NCI-H1048 (cell line): ENCODE data around the gene ARR3.
"Not testable (repeated sequence)": the region's sequence is repeated elsewhere in the genome, so short reads cannot be mapped to it uniquely, and the experiment has no call there.

Experiments used
- DNase-seq: peaks from one replicate; lab custom pipeline; 2025; lab: John Stamatoyannopoulos, UW

ARR3 gene

DNA sequence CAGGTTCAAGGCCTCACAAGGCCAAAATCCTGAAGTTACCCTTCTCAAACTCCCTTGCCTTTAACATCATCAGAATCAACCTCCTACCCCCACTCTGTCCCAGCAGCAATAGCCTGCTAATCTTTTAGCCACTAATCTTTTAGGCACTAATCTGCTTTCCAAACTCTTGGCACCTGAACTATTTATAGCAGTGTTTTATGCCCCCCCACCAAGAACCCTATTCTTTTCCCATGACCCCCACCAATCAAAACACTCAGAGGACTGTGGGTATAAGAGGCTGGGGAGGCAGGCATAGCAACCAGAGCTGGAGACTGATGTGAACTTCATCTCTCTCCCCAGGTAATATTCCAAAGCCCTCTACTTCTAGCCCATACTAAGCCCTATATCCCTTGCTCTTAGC, at the start of gene ARR3:
TSS of gene ARR3 (plus strand) at position 301 of the 400 bp plus-strand sequence. CDS start 1,052 bp downstream, outside the sequence.
- no peak for DNase-seq

DNA sequence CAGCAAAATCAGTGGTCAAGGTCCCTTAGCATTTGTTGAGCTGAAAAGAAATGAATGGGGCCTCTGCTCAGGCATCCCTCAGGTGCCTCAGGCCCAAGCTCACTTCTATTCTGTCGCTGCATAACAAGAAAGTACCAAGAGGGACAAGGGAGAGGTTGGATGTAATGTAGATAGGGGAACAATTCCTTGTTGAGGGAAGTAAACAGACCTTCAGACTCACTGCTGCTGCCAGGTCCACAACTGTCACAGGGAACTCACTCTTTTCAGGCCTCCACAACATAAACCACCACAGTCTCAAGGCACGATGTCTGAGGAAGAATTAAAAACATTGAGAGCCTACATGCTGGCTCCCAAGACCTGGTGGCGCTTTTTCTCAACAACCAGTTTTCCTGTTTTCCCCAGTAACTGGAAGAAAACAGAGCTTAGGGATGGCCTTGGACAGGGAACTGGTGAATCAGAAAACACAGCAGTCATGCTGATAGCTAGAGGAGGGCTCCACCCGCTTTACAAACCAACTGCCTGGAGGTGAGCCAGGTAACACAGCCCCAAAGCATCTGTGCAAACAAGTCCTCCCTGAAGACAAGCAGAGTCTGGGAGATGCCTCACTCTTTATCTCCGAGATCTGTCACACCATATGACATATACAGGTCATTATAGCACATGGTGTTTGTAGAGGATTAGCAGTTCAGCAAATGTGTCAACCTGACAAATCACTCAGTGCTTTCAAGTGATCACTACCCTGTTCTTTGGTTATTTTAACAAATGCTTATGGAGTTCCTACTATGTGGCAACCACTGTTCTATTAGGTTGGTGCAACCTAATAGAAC, 48.0 kb upstream of the ARR3 start:
- DNase-seq: no peak

DNA sequence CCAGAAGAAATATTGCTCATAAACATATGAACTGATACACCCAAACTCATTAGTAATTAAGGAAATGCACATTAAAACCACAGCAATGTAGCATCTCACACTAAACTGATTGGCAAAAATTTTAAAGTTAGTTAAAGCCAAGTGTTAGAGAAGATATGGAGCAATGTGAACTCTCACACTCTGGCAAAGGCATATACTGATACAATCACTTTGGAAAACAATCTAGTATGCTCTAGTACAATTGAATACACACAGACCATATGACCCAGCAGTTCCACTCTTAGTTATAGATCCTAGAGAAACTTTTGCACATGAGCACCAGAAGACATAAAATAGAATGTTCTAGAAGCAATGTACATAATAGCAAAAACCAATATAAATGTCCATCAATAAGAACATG, 42.1 kb upstream of the ARR3 start:
- DNase-seq: no peak

DNA sequence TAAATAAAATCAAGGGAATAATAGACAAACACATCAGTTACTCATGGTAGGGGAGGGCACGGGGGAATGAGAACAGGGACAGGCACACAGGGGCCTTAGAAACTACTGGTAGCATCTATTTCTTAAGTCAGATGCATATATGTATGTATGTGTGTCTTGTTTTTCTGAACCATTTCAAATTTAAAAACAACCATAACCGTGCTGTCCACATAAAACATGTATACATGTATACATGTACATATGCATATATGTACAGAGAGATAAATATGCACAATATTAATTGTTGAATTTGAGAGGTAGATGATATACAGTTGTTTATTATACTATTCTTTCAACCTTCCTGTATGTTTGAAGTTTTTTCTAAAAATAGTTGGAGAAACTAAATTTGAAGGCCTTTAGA, 41.4 kb upstream of the ARR3 start:
- DNase-seq: no peak

DNA sequence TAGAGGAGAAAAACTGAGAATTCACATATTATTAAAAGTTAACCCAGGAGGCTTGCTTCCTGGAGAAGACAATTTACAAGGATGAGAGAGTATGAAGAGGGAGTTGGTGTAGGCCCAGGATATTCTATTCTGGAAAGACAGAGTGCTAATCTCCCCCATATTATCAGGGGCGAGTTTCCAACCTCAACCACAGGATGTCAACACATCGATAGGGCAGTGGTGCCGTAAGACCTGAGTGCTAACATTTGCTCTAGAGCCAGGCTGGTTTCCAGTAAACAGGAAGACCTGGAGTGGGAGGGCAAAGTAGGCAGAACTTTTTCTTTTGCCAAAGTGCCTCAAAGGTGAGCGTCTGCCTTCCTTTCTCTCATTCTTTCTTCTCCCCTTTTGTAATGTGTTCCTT, 36.5 kb upstream of the ARR3 start:
- no peak for DNase-seq

DNA sequence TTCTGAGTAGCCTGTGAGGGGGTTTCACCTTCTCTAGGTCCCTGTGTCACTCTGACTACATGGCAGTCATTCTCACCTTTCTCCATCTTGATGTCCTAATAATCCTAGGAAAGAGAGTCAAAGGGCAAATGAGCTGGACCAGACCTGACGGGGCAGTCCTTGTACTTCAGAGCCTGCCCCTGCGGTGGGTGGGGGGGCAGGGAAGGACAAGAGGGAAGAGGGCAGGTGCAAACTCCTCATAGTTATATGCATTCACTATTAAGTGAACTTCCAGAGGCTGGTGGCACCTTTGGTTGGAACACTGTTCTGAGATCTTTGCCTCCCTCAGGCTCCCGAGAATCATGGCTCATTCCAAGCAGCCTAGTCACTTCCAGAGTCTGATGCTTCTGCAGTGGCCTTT, 33.8 kb upstream of the ARR3 start, which contains the start of gene AWAT1:
TSS of gene AWAT1 (plus strand) at position 301 of the 400 bp plus-strand sequence. CDS start at position 342, 41 bp downstream.
- no peak for DNase-seq

DNA sequence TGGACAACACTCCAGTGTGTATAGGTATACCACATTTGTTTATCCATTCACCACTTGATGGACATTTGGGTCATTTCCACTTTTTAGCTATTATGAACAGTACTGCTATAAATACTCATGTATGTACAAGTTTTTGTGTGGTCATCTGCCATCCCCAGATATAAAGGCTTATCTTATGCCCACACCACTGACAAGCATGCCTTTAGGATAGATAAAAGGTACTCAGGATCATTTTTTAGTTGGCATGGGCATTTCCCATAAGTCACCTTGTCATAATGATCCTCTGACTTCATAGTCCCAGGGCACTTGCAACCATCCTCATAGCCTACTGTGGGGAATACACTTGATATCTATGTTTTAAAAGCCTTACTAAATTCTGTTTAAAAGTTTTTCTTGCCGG, 27.4 kb upstream of the ARR3 start:
- no peak for DNase-seq

DNA sequence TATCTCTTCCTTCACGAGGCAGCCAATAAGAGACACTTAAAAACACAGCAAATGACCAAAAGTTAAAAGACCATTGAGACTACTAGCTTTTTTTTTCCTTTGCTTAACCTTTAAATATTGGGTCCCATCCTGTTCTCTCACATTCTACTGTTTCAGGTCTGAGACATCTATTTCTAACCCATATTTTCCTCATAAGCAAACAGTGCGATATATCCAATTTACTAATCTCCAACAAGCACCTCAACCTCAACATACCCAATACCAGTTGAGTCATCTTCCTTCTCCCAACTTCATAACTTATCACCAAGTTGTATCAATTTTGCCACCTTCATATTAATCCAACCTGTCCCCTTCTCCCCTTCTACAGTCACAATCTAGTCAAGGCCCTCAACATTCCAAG, 26.6 kb upstream of the ARR3 start:
- no peak for DNase-seq

DNA sequence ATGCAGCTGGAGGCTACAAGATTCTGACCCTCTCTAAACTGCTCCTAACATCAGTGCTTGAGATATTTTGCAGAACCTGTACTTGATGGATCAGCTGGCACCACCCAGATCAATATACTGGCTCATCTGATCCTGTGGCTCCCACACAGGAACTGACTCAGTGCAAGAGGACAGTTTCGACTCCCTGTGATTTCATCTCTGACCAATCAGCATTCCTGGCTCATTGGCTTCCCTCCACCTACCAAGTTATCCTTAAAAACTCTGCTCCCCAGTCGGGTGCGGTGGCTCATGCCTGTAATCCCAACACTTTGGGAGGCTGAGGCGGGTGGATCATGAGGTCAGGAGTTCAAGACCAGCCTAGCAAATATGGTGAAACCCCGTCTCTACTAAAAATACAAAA, 24.5 kb upstream of the ARR3 start:
- DNase-seq: not testable (repeated sequence)

DNA sequence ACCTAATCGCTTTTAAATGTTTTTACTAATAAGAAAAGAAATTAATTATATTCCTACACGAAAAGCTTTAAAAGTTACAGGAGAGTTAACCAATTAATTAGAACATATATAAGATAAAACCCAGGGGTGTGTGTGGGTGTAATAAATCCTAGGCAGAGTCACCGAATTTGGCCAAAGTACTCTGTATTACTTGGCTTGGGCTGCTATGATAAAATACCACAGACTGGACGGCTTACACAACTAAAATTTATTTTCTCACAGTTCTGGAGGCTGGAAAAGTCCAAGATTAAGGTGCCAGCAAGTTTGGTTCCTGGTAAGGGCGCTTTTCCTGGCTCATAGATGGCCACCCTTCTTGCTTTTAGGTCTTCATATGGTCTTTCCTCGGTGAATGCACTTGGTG, 23.3 kb upstream of the ARR3 start:
- DNase-seq: no peak

DNA sequence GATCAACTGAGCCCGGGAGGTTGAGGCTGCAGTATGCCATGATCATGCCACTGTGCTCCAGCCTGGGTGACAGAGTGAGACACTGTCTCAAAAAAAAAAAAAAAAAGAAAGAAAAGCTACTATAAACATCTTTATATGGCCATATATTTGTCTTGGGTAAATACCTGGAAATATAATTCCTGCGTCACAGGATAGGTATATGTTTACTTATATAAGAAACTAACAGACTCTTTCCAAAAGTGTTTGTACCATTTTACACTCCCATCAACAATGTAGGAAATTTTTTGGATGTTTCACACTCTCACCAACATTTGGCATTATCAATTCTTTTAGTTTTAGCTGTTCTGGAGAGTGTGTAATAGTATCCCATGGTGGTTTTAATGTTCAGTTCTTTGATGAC, 20.9 kb upstream of the ARR3 start:
- no peak for DNase-seq

DNA sequence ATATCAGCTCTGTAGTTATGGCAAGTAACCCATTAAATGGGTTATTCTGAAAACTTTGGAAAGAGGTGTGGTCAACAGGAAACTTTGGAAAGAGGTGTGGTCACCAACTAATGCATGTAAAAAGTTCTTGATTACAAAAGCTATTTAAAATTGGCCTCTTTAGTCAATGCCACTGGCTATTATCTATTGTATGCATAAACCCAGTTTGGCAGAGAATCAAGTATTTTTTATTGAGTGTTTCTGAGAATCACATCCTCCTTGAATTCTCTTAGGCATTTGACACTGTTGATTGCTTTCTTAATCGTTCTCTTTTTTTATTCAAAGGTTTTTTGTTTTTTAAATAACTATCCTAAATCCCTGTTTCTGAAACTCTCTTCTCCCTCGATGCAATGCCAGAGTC, 15.6 kb upstream of the ARR3 start:
- DNase-seq: no peak

DNA sequence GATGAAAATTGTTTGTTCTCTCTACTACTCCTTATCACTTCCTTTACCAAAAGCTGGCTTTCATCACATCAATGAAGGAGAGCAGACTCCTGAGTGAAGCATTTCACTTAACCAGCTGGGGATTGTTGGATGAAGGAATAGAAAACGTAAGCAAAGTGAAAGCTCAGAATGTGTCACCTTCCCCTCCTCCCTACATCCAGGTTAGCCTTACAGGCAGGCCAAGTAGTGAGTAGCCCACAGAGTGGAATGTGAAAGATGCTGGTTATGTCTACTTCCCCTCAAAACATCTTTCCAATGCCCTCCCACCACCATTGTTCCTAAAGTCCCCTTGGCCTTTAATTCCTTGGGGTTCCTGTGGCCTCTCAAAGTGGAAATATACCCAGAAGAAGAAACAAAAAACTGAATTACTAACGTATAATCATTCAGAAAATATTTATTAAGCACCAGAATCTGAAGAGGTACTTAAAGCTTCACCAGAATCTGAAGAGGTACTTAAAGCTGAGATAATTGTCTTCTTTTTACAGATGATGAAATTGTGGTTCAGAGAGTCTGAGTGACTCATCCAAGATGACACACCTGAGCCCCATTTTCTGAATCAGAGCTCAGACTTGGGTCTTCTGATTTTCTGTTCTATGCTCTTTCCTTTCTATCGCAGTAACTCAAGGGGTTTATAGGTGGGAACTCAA, 14.6 kb upstream of the ARR3 start:
- no peak for DNase-seq

DNA sequence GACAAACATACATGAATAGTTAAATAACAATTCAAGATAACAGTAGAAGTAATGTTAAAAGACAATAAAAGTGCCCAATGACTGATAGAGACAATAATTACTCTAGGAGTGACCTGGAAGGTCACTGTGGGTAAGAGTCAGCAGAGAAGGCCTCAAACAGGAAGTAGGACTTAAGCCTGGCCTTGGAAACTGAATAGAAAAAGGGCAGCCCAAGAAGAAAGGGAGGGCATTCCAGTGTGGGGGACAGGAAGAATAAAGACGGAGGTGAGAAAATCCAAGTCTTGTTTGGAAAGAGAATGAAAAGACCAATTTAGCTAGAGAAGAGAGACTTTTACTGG, 14.1 kb upstream of the ARR3 start:
- no peak for DNase-seq

DNA sequence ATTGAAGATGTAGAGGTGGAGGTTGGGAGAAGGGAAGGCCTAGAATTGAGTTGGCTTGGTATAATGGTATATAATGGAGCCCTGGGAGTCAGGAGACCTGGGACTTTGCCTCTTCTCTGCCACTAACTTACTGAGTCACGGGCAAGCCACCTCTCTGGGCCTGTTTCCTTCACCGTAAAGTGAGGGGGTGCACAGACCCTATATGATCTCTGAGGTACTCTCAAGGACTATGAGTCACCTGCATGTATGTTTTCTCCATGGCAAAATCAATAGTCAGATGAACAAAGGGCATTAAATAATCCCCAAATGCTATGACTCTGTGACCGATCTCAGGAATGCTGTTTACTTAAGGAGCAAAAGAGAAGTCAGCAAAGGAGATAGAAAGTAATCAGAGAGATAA, 13.2 kb upstream of the ARR3 start:
- DNase-seq: no peak

DNA sequence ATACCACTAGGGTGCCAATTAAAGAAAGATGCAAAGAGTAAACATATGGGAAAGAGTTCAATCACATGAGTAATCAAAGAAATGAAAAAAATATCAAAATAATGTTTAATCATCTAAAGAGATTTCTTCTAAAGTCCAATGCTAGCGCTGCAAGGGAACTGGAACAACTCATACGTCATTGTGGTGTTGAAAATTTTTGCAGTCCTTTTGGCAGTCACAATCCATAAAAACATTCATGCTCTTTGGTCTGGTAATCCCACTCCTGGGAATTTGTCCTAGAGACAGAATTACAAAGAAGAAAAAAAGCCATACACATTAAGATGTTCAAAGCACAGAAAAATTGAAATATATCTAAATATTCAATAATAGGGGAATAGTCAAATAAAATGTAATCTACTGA, 12.7 kb upstream of the ARR3 start:
- no peak for DNase-seq

DNA sequence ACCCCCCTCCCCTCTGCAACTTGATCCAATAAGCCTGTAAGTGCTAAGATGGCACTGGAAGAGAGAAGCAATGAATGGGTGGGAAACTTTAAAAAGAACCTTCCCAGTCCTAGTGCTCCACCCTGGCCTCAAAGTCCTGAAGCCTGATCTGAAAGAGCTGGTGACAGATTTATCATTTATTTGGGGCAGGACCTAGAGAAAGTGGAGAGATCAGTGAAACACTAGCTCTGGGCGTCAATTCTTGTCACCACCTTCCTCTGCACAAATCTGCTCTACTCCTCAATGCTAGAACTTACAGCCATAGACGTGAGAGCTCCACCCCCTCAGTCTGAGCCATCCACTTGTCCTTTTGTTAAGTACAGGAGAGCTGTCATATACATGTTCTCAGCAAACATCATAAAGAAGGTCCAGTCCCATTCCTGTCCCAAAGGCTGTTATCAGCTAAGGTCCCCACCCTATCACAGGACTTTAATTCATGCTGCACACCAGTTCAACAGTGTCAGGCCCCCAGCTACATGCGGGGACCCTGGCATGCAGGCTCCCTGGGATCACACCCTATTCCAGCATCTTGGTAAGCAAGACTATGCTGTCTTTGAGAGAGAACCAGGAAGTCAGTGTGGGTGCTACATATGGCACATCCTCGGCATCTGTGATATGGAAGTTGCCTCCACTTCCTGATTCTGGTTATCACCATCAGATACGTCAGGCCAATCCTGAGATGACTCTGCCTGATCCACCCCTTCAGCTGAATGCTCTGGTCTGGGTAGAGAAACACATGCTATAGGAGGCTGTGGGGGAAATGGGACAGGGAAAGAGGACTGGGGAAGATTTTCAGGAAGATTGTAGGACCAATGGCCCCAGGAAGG, 10.5 kb upstream of the ARR3 start:
- no peak for DNase-seq

DNA sequence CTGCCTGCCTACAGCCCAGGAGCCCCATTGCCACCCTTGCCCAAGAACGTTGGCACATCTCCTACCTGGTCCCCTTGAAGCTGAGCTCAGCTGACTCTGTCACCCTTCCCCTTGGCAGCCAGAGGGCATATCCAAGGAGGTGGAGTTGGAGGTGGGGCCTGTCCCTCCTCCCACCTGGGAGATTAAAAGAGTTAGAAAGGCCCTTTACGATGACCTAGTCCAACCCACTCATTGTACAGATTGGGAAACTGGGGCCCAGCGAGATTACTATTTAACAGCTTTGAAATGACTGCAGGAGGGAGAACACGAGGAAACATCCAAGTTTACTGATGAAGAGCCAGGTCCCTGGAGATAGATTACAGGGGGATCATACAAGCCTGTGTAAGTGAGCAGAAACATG, 8.0 kb upstream of the ARR3 start, which contains the start of gene P2RY4:
TSS of gene P2RY4 (minus strand) at position 101 of the 400 bp plus-strand sequence. CDS start 580 bp downstream, outside the sequence.
- no peak for DNase-seq

DNA sequence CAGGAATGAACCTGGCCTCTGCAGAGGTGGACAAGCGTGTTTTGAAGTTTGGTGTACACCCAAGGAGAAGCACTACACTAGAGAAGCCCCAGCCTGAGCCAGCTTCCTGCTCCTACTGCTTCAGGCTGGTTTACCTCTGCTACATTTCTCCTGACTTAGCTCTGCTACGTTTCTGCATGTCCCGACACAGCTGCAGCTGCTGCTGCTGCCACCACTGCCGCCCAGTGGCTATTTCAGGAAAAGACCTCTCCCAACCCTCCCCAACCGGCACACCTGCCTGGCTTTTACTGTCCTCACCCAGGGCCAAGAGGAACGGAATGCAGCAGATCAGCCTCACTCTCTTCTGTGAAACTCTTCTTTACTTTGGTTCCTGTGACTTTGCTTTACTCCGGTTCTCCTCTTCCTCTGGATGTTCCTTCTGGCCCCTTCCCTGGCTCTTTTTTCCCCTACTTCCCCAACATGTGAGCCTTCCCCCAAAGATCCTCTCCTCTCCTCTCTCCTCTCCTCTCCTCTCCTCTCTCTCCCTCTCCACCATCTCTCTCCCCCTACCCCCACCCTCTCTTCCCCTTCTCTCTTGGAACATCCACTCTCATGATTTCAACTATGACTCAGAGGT, 5.1 kb upstream of the ARR3 start:
- no peak for DNase-seq

DNA sequence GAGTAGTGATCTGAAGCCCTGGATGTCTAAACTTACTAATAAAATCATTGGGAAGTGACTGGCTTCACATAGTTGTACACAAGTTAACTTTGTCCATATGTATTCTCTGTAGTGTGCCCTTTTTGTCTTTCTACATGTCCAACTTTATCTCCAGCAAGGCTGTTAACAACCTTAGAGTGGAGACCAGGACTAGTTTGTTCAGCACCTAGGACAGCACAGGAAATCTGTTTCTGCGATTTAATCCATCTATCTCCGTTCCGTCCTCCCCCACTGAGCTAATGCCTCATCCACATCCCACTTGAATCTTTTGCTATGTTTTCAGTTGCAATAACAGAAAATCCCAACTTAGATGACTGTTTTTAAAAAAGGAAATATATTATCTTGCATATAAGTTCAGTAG, 3.4 kb upstream of the ARR3 start:
- DNase-seq: no peak

DNA sequence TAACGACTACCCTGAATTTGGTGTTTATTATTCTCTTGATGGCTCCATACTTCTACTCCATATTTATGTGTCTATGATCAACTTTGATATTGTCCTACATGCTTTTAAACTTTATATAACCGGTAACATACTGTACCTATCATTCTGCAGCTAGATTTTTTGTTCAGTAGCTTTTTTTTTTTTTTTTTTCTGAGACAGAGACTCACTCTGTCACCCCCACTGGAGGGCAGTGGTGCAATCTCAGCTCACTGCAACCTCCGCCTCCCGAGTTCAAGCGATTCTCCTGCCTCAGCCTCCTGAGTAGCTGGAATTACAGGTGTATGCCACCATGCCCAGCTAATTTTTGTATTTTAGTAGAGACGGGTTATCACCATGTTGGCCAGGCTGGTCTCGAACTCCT, 5.9 kb downstream of the ARR3 start:
- not testable (repeated sequence) for DNase-seq

DNA sequence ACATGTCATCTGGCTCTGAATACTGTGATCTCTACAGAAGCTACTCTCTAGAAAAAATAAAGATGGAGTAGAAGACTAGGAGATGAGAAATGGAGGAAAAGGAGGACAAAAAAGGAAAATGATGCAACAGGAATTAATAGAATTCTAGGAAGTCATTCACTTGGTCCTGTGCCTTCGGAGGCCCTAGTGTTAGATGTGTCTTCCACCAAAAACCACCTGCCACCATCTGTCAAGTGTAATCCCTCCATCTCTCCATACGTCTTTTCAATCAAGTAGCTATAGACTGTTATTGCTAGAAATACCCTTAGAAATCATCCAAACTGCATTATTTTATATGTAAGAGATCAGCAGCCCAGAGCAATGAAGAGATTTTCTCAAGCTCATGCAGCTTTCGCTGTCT, 10.9 kb downstream of the ARR3 start:
- no peak for DNase-seq
